SHP77 (cell line): Measurements from ENCODE around the gene HYAL1.
"Not testable (repeated sequence)": the region's sequence is repeated elsewhere in the genome, so short reads cannot be mapped to it uniquely, and the experiment has no call there.

ENCODE experiments used
- DNase-seq, 2 experiments: peaks; one replicate each; lab custom pipeline; 2025; lab: John Stamatoyannopoulos, UW

Gene HYAL1

GRCh38 chr3:50318615-50319014, 15.2 kb upstream of the HYAL1 start:
- no peak for DNase-seq

GRCh38 chr3:50318163-50318562, 14.8 kb upstream of the HYAL1 start:
- DNase-seq = no peak

GRCh38 chr3:50317300-50317699, 13.9 kb upstream of the HYAL1 start:
- DNase-seq = no peak

GRCh38 chr3:50316657-50317242, 13.4 kb upstream of the HYAL1 start:
- DNase-seq = no peak

- DNase-seq = no peak
Observed at GRCh38 chr3:50314816-50315215, 11.4 kb upstream of the HYAL1 start.

- DNase-seq = no peak
Observed at GRCh38 chr3:50314342-50314741, 11.0 kb upstream of the HYAL1 start.

- DNase-seq = not testable (repeated sequence)
Observed at GRCh38 chr3:50312041-50312440, 8.7 kb upstream of the HYAL1 start.

- no peak for DNase-seq
Observed at GRCh38 chr3:50304601-50305000, 1.2 kb upstream of the HYAL1 start.

- DNase-seq = no peak
Observed at GRCh38 chr3:50302095-50303012, 1.0 kb downstream of the HYAL1 start.

- DNase-seq = no peak
Observed at GRCh38 chr3:50300681-50301254, 2.6 kb downstream of the HYAL1 start.

- DNase-seq = peak in 1 of 2 experiments; percentile 7
Observed at GRCh38 chr3:50299929-50300680, 3.3 kb downstream of the HYAL1 start.

GRCh38 chr3:50299638-50299928, 3.8 kb downstream of the HYAL1 start:
- no peak for DNase-seq

- DNase-seq = peak; percentile 95 to 96
Observed at GRCh38 chr3:50298836-50299637, 4.3 kb downstream of the HYAL1 start, which contains the start of the genes HYAL3 and NAA80. TSS of gene HYAL3 (minus strand) at chr3:50299405. CDS start at chr3:50295602, 3,803 bp downstream. TSS of gene NAA80 (minus strand) at chr3:50299405. CDS start at chr3:50297463, 1,942 bp downstream.

- no peak for DNase-seq
Observed at GRCh38 chr3:50297896-50298725, 5.3 kb downstream of the HYAL1 start.

GRCh38 chr3:50297384-50297775, 6.0 kb downstream of the HYAL1 start:
- no peak for DNase-seq

GRCh38 chr3:50296721-50297383, 6.5 kb downstream of the HYAL1 start:
- no peak for DNase-seq

GRCh38 chr3:50295553-50296431, 7.6 kb downstream of the HYAL1 start:
- DNase-seq = no peak

- no peak for DNase-seq
Observed at GRCh38 chr3:50294492-50295403, 8.6 kb downstream of the HYAL1 start.
